HG03565 (cell line): ENCODE measurements around the gene TTC34.

Experiments
- ATAC-seq: cut with Tn5 transposase; IDR thresholded peaks from one replicate; pipeline ENCODE4 v1.9.1; 2021; ENCODE audit warnings: mild to moderate bottlenecking, moderate library complexity; ENCODE audit not compliant: unreplicated experiment

The TTC34 gene

GRCh38 chr1:2801535-2802291, at the start of gene TTC34:
Gene TTC34 (minus strand): TSS chr1:2801693. CDS start chr1:2800827, 866 bp downstream.
- ATAC-seq, result no peak

- no peak for ATAC-seq
These were observed 49.0 kb upstream of the TTC34 start for GRCh38 chr1:2850502-2850901.

GRCh38 chr1:2848006-2848670, 46.6 kb upstream of the TTC34 start:
- no peak for ATAC-seq

GRCh38 chr1:2847086-2847985, 45.8 kb upstream of the TTC34 start:
- ATAC-seq, result no peak

GRCh38 chr1:2845869-2846268, 44.4 kb upstream of the TTC34 start:
- ATAC-seq, result no peak

- no peak for ATAC-seq
These were observed 38.7 kb upstream of the TTC34 start for GRCh38 chr1:2840036-2840809.

- ATAC-seq, result no peak
These were observed 36.3 kb upstream of the TTC34 start for GRCh38 chr1:2837823-2838222.

GRCh38 chr1:2837316-2837715, 35.8 kb upstream of the TTC34 start:
- no peak for ATAC-seq

GRCh38 chr1:2836333-2836970, 35.0 kb upstream of the TTC34 start:
- no peak for ATAC-seq

GRCh38 chr1:2835650-2836159, 34.2 kb upstream of the TTC34 start:
- ATAC-seq, result no peak

- no peak for ATAC-seq
These were observed 33.5 kb upstream of the TTC34 start for GRCh38 chr1:2834741-2835564.

- no peak for ATAC-seq
These were observed 32.6 kb upstream of the TTC34 start for GRCh38 chr1:2834146-2834475.

- no peak for ATAC-seq
These were observed 32.1 kb upstream of the TTC34 start for GRCh38 chr1:2833454-2834145.

GRCh38 chr1:2832506-2833453, 31.3 kb upstream of the TTC34 start:
- no peak for ATAC-seq

GRCh38 chr1:2831596-2832212, 30.2 kb upstream of the TTC34 start:
- ATAC-seq, result no peak

GRCh38 chr1:2830761-2831425, 29.4 kb upstream of the TTC34 start:
- no peak for ATAC-seq
